ENCODE results near the gene UBAC1. TPM values are rescaled to one million over a fixed set of nuclear protein-coding genes. Genes with fewer than 3 reads are reported as not detected.
"Not testable (repeated sequence)": the region's sequence is repeated elsewhere in the genome, so short reads cannot be mapped to it uniquely, and the experiment has no call there.

UBAC1 gene
- total RNA-seq, 4 donors from 2014 or later, result 47.6 to 63.2 (median 54.3) TPM

GRCh38 chr9:135949501-135950134 is 11.6 kb downstream of the UBAC1 start:
- Histone ChIP-seq H3K9me3 (no peaks in the 10 kb centered on the region), H3K36me3 (peaks cover 33 to 84% (median 37%) of the 10 kb centered on the region in 3 donors), H3K27me3 (no peaks in the 10 kb centered on the region), H3K4me3 (no peak overlapping the region), H3K27ac (no peak overlapping the region), H3K4me1 (peaks cover 12 to 40% (median 22%) of the 10 kb centered on the region in 3 donors)
- DNase-seq, result no peak
- intact Hi-C loops (cut with DNase I), result no loop called here
- 86 to 93% methylated on average over 14 to 17 of the region's 26 CpGs for WGBS, 2 donors
- TF ChIP-seq POLR2A (IDR thresholded peaks at IDR 0.05) (no peak), CTCF (IDR thresholded peaks at IDR 0.05) (no peak)

GRCh38 chr9:135948968-135949367 is 12.2 kb downstream of the UBAC1 start:
- H3K4me3 ChIP-seq, result no peak overlapping the region
- no peak for DNase-seq
- no peaks in the 10 kb centered on the region for H3K27me3 ChIP-seq
- intact Hi-C loops (cut with DNase I), result no loop called here
- H3K4me1 ChIP-seq, result peaks cover 12 to 40% (median 22%) of the 10 kb centered on the region in 3 donors
- H3K27ac ChIP-seq, result no peak overlapping the region
- no peak for TF ChIP-seq CTCF (IDR thresholded peaks at IDR 0.05)
- TF ChIP-seq POLR2A (IDR thresholded peaks at IDR 0.05), result no peak
- peaks cover 33 to 84% (median 38%) of the 10 kb centered on the region in 3 donors for H3K36me3 ChIP-seq
- H3K9me3 ChIP-seq, result no peaks in the 10 kb centered on the region
- 59 to 71% methylated on average over 4 of the region's 4 CpGs for WGBS, 2 donors

- no peak overlapping the region for H3K4me3 ChIP-seq
- H3K9me3 ChIP-seq, result no peaks in the 10 kb centered on the region
- H3K27me3 ChIP-seq, result no peaks in the 10 kb centered on the region
- no peak overlapping the region for H3K27ac ChIP-seq
- intact Hi-C loops (cut with DNase I), result no loop called here
- H3K4me1 ChIP-seq, result peaks cover 12 to 37% (median 22%) of the 10 kb centered on the region in 3 donors
- H3K36me3 ChIP-seq, result peaks cover 33 to 84% (median 40%) of the 10 kb centered on the region in 3 donors
- no peak for TF ChIP-seq POLR2A (IDR thresholded peaks at IDR 0.05)
- no peak for TF ChIP-seq CTCF (IDR thresholded peaks at IDR 0.05)
- 94% methylated on average over 6 of the region's 11 CpGs; no CpG with 5 or more reads in 1 of the 2 donors for WGBS, 2 donors
- no peak for DNase-seq
Observed at GRCh38 chr9:135948446-135948845, 12.7 kb downstream of the UBAC1 start.

GRCh38 chr9:135947582-135947981 is 13.6 kb downstream of the UBAC1 start:
- DNase-seq, result no peak
- Histone ChIP-seq H3K4me3 (no peak overlapping the region), H3K4me1 (peaks cover 12 to 28% (median 16%) of the 10 kb centered on the region in 3 donors), H3K36me3 (peaks cover 33 to 84% (median 40%) of the 10 kb centered on the region in 3 donors), H3K27me3 (no peaks in the 10 kb centered on the region), H3K9me3 (no peaks in the 10 kb centered on the region), H3K27ac (no peak overlapping the region)
- intact Hi-C loops (cut with DNase I), result no loop called here
- TF ChIP-seq CTCF (IDR thresholded peaks at IDR 0.05) (no peak), POLR2A (IDR thresholded peaks at IDR 0.05) (no peak)
- WGBS, 2 donors, result 84 to 93% methylated on average over 5 to 15 of the region's 18 CpGs

- H3K4me3 ChIP-seq; H3K9me3 ChIP-seq; H3K27me3 ChIP-seq; H3K27ac ChIP-seq; intact Hi-C loops (cut with DNase I); DNase-seq: not testable (repeated sequence)
- 94 to 96% methylated on average over 19 of the region's 19 CpGs for WGBS, 2 donors
- Histone ChIP-seq H3K36me3 (peaks cover 32 to 84% (median 40%) of the 10 kb centered on the region in 3 donors), H3K4me1 (peaks cover 7 to 23% (median 12%) of the 10 kb centered on the region in 3 donors)
Observed at GRCh38 chr9:135947105-135947504, 14.1 kb downstream of the UBAC1 start.
